ENCODE results near the gene SMAD3. TPM values are rescaled to one million over a fixed set of nuclear protein-coding genes. Genes with fewer than 3 reads are reported as not detected.

SMAD3 gene
- 43.4 and 85.0 TPM in 2 replicates for total RNA-seq

GRCh38 chr15:67065531-67066005 lies at the start of gene SMAD3:
Gene SMAD3, plus strand, starts transcription at chr15:67065602. Its CDS starts 553 bp downstream, at chr15:67066155.

Other genes with a start within 250 kb of the SMAD3 start
- 55.8 and 70.5 TPM in 2 replicates for gene AAGAB, start 189.1 kb downstream of the SMAD3 start, total RNA-seq
- gene IQCH, start 189.2 kb downstream of the SMAD3 start, total RNA-seq: 4.2 and 4.7 TPM in 2 replicates

Measured in smooth muscle cell of the umbilical artery (primary cell).